ENCODE results near the gene TYSND1.

Gene TYSND1

GRCh38 chr10:70169649-70170364 lies 23.3 kb upstream of the TYSND1 start:
- H3K27ac ChIP-seq (ENCODE audit: low read depth, low read length) = 0 out of 2 replicates have a peak overlapping the region, but pooled peaks have one; percentile 1
- H3K9me3 ChIP-seq (ENCODE audit: insufficient read depth, low read length) = no peaks in the 10 kb centered on the region
- H3F3A ChIP-seq (ENCODE audit: insufficient read depth) = peaks cover 9% of the 10 kb centered on the region; the same call in 1 of the 2 replicates
- peaks cover 8% of the 10 kb centered on the region; the same call in 1 of the 2 replicates for H4K20me1 ChIP-seq (ENCODE audit: low read depth, low read length)
- H3K79me2 ChIP-seq (ENCODE audit: insufficient read depth, low read length) = peaks cover 55% of the 10 kb centered on the region
- H2AFZ ChIP-seq (ENCODE audit: low read depth, low read length, severe bottlenecking) = no peak overlapping the region
- no peaks in the 10 kb centered on the region for H3K27me3 ChIP-seq (ENCODE audit: low read length)
- peak overlapping the region; percentile 90 for H3K9ac ChIP-seq (ENCODE audit: low read length)
- H3K9me2 ChIP-seq (replicated peaks; ENCODE audit: insufficient read depth, low read length) = no peaks in the 10 kb centered on the region
- H3K4me2 ChIP-seq (ENCODE audit: low read depth, low read length, poor library complexity, severe bottlenecking) = peak overlapping the region; percentile 86
- peaks cover 9% of the 10 kb centered on the region; the same call in 1 of the 2 replicates for H3K36me3 ChIP-seq (ENCODE audit: low read length)
- H3K4me3 ChIP-seq (ENCODE audit: insufficient read depth, low read length, poor library complexity, severe bottlenecking) = peak overlapping the region; percentile 74
- TF ChIP-seq, protein P1, sequence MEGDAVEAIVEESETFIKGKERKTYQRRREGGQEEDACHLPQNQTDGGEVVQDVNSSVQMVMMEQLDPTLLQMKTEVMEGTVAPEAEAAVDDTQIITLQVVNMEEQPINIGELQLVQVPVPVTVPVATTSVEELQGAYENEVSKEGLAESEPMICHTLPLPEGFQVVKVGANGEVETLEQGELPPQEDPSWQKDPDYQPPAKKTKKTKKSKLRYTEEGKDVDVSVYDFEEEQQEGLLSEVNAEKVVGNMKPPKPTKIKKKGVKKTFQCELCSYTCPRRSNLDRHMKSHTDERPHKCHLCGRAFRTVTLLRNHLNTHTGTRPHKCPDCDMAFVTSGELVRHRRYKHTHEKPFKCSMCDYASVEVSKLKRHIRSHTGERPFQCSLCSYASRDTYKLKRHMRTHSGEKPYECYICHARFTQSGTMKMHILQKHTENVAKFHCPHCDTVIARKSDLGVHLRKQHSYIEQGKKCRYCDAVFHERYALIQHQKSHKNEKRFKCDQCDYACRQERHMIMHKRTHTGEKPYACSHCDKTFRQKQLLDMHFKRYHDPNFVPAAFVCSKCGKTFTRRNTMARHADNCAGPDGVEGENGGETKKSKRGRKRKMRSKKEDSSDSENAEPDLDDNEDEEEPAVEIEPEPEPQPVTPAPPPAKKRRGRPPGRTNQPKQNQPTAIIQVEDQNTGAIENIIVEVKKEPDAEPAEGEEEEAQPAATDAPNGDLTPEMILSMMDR (IDR thresholded peaks at IDR 0.05; ENCODE audit: insufficient read depth, low read length, poor library complexity, severe bottlenecking) = no peak
- TF ChIP-seq EZH2phosphoT487 (conservative IDR thresholded peaks at IDR 0.05; ENCODE audit: low read length) = no peak

DNA sequence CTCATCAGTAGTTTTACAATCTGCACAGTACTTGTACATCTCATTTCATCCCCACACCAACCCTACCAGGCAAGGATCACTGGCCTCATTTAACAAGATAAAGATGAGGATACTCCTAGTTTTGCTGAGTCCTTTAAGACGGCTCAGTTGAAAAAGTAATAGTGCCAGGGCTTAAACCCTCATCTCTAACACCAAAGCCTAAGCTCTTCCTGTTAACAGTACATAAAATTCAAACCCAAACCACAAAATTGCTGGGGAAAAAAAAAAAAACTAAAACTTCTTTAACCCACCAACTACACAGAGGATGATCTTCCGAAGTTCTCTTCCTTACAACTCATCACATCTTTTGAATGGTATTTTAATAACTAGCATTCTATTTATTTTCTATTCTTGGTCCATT lies 22.5 kb upstream of the TYSND1 start:
- Histone ChIP-seq H3K9me2 (replicated peaks; ENCODE audit: insufficient read depth, low read length) (no peaks in the 10 kb centered on the region), H4K20me1 (ENCODE audit: low read depth, low read length) (peaks cover 12% of the 10 kb centered on the region; the same call in 1 of the 2 replicates), H3K9ac (ENCODE audit: low read length) (peak overlapping the region; percentile 90), H3F3A (ENCODE audit: insufficient read depth) (peaks cover 9% of the 10 kb centered on the region; the same call in 1 of the 2 replicates), H2AFZ (ENCODE audit: low read depth, low read length, severe bottlenecking) (no peak overlapping the region), H3K9me3 (ENCODE audit: insufficient read depth, low read length) (no peaks in the 10 kb centered on the region), H3K79me2 (ENCODE audit: insufficient read depth, low read length) (peaks cover 63% of the 10 kb centered on the region), H3K27ac (ENCODE audit: low read depth, low read length) (no peak overlapping the region), H3K36me3 (ENCODE audit: low read length) (peaks cover 9% of the 10 kb centered on the region; the same call in 1 of the 2 replicates), H3K4me3 (ENCODE audit: insufficient read depth, low read length, poor library complexity, severe bottlenecking) (peak overlapping the region; percentile 74), H3K27me3 (ENCODE audit: low read length) (no peaks in the 10 kb centered on the region), H3K4me2 (ENCODE audit: low read depth, low read length, poor library complexity, severe bottlenecking) (peak overlapping the region; percentile 86)
- TF ChIP-seq EZH2phosphoT487 (conservative IDR thresholded peaks at IDR 0.05; ENCODE audit: low read length) = no peak
- TF ChIP-seq, protein P1 (IDR thresholded peaks at IDR 0.05; ENCODE audit: insufficient read depth, low read length, poor library complexity, severe bottlenecking) = no peak

DNA sequence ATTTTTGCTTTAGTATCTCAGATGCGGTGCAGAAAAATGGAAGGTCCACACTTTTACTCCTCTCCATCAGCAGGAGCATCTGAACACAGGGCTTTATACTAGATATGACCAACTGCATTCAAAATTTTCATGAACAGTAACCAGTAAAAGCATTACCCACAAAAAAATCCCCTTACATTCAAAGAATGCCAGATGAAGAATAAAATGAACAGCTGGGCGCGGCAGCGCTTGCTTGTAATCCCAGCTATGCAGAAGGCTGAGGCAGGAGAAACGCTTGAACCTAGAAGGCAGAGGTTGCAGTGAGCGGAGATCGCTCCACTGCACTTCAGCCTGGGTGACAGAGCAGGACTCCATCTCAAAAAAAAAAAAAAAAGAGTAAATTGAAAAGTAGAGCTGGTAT lies 20.7 kb upstream of the TYSND1 start:
- Histone ChIP-seq H3K9me2 (replicated peaks; ENCODE audit: insufficient read depth, low read length) (no peaks in the 10 kb centered on the region), H3K27ac (ENCODE audit: low read depth, low read length) (no peak overlapping the region), H3K36me3 (ENCODE audit: low read length) (peaks cover 9% of the 10 kb centered on the region; the same call in 1 of the 2 replicates), H3K9ac (ENCODE audit: low read length) (no peak overlapping the region), H3K4me3 (ENCODE audit: insufficient read depth, low read length, poor library complexity, severe bottlenecking) (no peak overlapping the region), H3K27me3 (ENCODE audit: low read length) (no peaks in the 10 kb centered on the region), H3F3A (ENCODE audit: insufficient read depth) (peaks cover 9% of the 10 kb centered on the region; the same call in 1 of the 2 replicates), H3K4me2 (ENCODE audit: low read depth, low read length, poor library complexity, severe bottlenecking) (peak overlapping the region; percentile 86), H3K79me2 (ENCODE audit: insufficient read depth, low read length) (peaks cover 79% of the 10 kb centered on the region), H2AFZ (ENCODE audit: low read depth, low read length, severe bottlenecking) (no peak overlapping the region), H3K9me3 (ENCODE audit: insufficient read depth, low read length) (no peaks in the 10 kb centered on the region), H4K20me1 (ENCODE audit: low read depth, low read length) (peaks cover 22% of the 10 kb centered on the region; the same call in 1 of the 2 replicates)
- no peak for TF ChIP-seq EZH2phosphoT487 (conservative IDR thresholded peaks at IDR 0.05; ENCODE audit: low read length)

DNA sequence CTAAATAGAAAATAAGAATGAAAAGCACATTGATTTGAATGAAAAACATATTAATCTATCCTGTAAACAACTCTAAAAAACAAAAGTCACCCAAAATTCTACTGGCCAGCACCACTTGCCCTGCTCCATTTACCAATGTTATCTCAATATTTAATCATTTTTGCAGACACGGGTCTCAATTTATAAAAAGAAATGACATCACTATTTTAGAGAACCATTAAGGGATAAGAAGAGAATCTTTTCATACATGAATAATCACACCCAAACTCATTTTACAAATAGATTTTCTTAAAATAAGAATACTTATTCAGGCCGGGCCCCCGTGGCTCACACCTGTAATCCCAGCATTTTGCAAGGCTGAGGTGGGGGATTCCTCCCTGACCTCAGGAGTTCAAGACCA lies 19.9 kb upstream of the TYSND1 start:
- TF ChIP-seq, protein P1 (IDR thresholded peaks at IDR 0.05; ENCODE audit: insufficient read depth, low read length, poor library complexity, severe bottlenecking) = no peak
- no peak for TF ChIP-seq EZH2phosphoT487 (conservative IDR thresholded peaks at IDR 0.05; ENCODE audit: low read length)
- Histone ChIP-seq H3K9me3 (ENCODE audit: insufficient read depth, low read length) (no peaks in the 10 kb centered on the region), H3K27me3 (ENCODE audit: low read length) (no peaks in the 10 kb centered on the region), H3K36me3 (ENCODE audit: low read length) (peaks cover 13% of the 10 kb centered on the region), H3K9ac (ENCODE audit: low read length) (no peak overlapping the region), H3K9me2 (replicated peaks; ENCODE audit: insufficient read depth, low read length) (no peaks in the 10 kb centered on the region), H4K20me1 (ENCODE audit: low read depth, low read length) (peaks cover 22% of the 10 kb centered on the region; the same call in 1 of the 2 replicates), H2AFZ (ENCODE audit: low read depth, low read length, severe bottlenecking) (no peak overlapping the region), H3K4me3 (ENCODE audit: insufficient read depth, low read length, poor library complexity, severe bottlenecking) (no peak overlapping the region), H3K4me2 (ENCODE audit: low read depth, low read length, poor library complexity, severe bottlenecking) (peak overlapping the region; percentile 86), H3K79me2 (ENCODE audit: insufficient read depth, low read length) (peaks cover 87% of the 10 kb centered on the region), H3K27ac (ENCODE audit: low read depth, low read length) (no peak overlapping the region), H3F3A (ENCODE audit: insufficient read depth) (peaks cover 4% of the 10 kb centered on the region; the same call in 1 of the 2 replicates)

Data from SU-DHL-6 (cell line).